Activated CD8-positive, alpha-beta memory T cell treated with anti-CD3 and anti-CD28 coated beads, Interleukin-2, amount 50 U/mL, for 48 hours (primary cell): Measurements from ENCODE around the gene SSNA1.
A peak's percentile ranks its signal among the peaks of the same experiment; 100 is the strongest.

Experiments used
- DNase-seq: peaks from one replicate; pipeline ENCODE4 v3.0.0-alpha.2; 2020

Gene SSNA1

DNA sequence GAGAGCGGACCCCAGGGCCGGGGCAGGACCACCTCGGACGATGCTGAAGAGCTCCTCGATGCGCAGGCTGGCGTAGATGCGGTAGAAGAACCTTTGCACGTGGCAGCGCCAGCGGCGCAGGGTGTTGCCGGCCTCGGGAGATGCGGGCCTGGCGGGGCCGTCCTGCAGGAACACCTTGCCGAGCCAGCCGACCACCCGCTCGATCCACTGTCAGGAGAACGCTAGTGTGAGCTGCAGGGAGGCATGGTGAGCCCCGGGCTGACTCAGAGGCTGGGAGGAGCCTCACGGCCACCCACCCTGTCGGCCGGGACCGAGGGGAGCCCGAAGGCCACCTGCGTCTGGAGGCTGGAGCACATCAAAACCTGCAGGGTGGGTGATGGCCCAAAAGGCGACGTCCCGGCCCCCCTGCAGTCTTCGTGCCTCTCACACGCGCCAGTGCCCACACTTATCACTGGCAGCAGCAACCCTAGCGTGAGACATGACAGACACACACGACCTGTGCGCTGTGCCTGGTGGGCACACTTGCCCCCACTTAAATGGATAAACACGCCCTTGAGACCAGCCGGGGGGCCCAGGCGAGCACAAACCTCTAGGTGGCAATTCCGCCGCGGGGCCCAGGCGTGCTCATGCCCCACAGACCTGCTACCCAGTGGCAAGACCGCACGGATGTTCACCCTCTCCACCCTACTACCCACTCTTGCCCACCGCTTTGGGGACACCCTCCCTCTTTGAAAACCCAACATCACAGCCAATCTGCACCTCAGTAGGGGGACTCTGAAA is 3.4 kb upstream of the SSNA1 start:
- no peak for DNase-seq

DNA sequence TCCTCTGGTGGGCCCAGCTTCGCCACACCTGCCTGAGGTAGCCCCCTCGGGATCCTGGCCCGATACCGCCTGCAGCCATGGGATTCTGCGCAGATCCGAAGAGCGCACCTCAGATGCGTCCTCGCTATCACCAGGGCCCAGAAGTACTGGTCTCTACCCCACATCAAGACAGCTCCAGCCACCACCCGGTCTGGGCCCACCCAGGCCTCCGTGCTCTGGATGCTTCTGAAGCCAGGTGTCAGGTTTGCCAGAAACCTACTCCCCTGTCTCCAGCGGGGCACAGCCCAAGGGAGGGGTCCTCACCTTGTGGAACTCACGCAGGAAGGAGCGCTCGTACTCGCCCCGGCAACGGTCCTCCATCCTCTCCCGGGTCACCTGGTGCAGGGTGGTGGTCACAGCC is 2.6 kb upstream of the SSNA1 start:
- DNase-seq = no peak

DNA sequence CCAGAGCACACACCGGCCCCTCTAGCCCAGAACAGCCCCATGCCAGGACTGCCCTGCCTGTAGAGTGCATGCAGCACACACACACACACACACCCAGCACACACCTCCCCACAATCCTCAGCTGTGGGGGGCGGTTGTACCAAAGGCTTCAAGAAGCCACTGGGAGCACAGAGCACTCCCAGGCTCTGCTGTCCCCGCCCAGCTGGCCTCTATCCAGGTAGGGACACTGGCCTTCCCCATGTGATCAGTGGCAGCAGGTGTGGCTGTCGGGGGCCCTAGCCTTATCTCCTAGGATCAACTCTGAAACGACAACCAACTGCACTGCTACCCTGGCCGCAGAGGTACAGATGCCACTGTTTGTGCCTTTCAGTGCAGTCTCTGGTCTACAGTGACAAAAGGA is 2.1 kb upstream of the SSNA1 start:
- DNase-seq = no peak

DNA sequence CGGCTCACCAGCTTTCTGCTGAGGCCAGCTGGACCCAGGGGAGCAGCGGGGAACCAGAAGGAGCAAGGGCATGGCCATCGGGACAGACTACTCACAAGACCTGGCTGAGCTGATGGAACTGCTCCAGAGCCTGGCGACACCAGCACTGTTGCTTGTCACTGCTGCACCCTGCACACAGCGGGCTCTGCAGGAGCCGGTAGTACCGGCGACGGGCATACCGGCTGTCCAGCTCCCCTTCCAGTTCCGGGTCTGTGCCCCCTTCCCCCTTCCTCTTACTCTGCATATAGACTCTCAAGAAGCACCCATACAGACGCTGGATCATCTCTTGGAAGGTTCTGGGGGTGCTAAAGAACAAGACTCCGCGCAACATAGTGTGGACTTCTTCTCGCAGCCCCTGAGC is 1.1 kb upstream of the SSNA1 start:
- no peak for DNase-seq

DNA sequence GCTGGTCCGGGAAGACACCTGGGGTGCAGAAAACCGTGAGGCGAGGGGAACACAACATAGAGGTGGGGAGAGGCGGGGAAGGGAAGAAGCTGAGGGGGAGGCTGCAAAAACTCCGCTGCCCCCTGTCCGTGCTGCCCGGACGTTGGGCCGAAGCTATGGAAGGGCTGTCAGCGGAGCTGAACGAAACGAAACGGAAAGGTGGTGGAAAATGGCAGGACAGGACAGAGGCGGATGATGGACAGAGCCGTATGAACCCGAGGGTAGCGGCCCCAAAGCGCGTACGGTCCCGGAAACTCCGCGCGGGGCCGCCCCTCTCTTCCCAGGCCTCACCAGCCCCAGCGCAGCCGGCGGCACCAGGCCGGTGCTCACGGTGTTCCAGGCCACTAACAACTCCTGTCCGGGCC is 388 bp upstream of the SSNA1 start:
- DNase-seq = no peak

DNA sequence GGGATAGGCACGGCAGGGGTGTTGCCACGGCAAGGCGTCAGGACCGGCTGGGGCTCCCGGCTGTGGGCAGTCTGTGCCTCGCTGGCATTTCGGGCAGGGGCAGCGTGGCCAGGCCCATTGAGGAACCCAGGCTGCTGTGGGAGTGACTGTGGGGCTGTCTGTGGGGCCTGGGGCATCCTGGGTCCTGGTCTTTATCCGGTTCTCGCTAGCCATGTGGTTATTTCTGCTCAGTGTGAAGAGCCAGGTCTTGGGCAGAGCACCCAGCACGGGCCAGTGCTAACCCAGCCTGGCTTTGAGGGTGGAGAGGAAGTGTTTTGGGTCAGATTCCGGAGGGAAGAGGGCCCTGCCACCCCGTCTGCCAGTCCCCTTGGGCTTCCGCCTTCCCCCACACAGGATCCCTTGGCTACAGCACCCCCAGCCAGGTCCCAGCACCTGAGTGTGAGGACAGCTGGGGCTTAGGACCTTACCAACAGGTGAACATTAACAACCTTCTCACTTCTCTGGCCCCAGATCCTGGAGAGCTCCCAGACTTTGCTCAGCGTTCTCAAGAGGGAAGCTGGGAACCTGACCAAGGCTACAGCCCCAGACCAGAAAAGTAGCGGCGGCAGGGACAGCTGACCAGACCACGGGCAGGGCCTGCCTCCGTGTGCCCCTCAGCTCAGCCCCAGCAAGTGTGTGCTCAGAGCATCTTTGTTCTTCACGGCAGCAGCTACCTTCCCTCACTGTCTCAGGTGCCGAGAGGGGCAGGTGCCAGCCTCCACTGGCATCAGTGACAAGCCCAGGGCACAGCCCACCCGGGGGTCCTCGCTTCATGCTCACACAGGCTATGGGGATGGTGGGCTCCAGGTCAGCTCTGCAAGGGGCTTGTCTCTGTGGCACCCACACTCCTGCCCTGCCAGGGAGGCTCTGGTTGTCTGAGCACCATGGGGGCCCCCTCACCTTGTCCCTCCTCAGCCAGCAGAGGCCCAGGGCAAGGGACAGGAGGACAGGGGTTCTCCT is 1.1 kb downstream of the SSNA1 start:
- DNase-seq = no peak

DNA sequence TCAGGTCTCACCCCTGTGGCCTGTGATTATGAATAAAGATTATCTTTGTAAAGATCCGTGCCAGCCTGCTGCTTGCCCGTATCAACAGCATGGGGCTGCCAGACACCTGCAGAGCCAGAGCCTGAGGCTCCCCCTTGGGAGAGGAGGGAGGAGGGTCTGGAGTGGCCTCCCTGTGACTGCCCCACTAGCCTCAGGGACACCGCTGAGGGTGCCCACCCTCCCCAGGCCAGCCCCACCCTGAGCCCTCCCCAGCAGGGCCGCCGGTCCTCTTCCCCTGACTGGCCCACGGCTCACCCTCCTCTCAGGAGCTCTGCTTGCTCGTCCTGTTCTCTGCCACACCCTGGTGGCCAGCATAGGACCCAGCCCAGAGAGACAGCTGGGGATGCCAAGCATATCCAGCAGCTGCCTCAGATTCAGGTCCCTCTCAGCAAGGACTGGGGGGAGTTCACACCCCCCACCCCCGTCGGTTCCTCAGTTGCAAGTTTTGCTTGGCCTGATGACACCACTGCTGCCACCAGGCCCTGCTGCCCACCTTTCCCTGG is 1.9 kb downstream of the SSNA1 start:
- DNase-seq = no peak

DNA sequence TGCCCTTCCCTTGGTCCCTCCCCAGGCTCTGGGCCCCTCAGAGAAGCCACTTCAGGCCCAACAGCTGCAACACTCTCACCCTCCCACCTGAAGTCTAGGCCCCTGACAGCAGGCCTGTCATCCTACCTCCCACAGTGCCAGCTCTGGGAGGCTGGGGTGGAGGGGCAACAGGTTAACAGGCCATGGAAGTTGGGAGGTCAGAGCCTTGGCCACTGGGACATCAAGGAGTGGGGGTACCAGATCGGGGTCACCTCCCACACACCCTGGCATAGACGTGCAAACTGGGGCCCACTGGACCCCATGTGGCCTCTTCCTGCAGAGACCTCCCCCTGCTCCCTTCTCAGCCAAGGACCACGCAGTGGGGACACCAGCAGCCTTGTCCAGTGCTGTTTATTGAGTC is 2.8 kb downstream of the SSNA1 start:
- no peak for DNase-seq

DNA sequence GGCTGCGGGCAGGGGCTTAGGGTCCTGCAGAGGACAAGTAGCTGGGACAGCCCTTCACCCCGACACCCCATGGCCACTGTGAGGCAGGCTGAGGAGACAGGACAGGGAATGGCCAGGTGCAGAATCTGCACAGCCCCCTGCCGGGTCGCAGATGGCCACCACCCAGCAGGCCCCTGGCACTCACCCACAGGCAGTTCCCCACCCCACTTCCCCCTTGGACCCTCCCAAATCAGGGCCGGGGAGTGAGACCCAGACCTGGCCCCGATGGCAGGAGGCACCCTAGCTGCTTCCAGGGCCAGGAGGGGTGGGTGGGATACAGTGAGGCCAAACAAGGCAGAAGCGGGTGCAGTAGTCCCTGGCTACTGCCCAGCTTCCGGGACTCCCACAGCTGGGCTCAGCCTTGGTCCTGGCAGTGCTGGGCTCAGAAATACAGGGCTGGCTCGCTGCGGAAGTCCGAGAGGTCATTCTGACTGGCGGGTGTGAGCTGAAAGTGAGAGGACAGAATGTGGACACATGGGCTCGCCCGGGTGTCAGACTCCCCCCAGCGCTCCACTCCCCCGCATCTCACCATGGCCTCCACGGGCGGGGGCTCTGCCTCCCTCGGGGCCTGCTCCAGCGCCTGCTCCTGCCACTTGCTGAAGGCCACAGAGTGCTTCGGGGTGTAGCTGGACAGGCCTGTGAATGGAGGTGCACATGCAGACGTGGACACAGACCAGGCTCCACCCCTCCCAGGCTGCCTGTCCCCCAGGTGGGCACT is 3.4 kb downstream of the SSNA1 start:
- DNase-seq = no peak

DNA sequence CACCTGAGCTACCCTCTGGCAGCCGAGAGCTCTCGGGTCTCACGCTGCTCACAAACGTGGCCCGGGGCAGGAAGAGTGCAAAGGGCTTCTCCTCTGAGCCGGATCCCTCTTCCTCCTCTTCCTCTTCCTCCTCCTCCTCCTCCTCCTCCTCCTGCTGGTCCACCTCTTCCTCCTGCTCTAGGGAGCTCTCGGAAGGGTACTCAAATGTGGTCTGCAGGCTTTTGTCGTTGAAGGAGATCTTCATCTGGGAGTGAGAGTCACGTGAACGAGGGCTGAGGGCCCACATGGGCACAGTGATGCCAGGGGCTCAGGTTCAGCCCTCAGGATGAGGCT is 3.9 kb downstream of the SSNA1 start:
- DNase-seq = no peak

DNA sequence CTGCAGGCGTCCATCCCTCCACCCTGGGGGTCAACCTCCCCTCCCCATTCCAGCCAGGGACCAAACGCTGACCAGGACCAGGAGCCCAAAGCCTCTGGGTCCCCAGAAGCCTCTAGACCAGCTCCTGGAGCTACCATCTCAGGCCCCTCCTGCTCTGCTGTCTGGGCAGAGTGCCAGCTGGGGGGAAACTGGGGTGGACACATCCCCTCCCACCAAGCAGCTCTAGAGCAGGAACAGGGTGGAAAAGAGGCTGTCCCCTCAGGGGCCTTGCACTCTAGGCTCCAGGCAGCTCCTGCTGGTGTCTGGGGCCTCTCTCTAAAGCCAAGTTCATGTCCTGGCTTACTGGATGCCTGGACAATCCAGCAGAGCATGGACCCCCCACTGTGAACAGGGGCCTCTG is 4.4 kb downstream of the SSNA1 start:
- DNase-seq = no peak

DNA sequence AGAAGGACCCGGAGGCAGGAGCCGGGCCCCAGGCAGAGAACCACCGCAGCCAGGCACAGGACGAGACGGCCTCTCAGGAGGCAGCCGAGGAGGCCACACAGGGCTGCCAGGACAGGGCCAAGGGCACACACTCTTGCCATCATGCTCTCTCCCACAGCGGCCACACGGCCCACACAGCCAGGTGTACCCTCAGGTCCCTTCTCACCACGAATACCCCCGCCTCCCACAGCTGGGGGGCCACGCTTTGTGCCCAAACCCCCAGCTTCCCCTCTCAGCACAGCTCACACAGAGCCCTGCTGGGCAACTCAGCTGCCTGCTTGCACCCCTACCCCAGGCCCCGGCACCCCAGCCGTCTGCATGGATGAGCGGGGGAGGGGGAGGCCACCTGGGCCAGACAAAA is 5.3 kb downstream of the SSNA1 start:
- no peak for DNase-seq

DNA sequence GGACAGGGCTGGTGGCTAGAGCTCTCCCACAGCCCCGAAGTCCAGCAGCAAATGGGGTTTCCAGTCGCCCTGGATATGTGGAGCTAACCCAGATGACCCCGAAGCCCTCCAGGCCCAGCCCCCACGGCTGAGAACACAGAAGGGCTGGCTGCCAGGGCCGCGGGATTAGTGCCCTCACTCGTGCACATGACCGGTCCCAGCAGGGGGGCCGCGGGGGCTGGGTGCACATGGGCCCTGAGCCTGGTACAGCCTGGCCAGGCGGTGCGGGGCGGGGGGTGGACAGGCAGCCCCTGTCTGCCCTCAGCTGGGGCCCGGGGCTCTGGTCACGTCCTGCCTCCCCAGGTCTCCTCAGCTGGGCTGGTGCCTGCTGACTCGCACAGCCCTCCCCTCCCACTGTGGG is 5.9 kb downstream of the SSNA1 start:
- DNase-seq = no peak

DNA sequence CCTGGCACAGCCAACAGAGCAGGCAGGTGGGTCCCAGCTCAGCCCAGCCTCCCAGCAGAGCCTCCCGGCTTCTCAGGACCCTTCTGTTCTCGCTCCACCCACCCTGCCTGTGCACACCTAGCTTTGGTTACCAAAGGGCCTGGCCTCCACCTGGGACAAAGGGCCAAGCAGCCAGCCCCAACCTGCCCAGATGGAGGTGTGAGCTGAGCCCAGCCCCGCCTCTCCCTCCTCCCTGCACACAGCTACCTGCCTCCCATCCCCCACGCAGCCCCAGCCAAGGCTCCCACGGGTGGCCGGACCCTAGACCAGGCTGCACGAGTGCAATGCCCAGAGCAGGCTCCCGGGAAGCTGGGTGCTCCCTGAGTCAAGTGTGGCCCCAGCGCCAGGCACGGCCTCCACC is 6.4 kb downstream of the SSNA1 start:
- no peak for DNase-seq

DNA sequence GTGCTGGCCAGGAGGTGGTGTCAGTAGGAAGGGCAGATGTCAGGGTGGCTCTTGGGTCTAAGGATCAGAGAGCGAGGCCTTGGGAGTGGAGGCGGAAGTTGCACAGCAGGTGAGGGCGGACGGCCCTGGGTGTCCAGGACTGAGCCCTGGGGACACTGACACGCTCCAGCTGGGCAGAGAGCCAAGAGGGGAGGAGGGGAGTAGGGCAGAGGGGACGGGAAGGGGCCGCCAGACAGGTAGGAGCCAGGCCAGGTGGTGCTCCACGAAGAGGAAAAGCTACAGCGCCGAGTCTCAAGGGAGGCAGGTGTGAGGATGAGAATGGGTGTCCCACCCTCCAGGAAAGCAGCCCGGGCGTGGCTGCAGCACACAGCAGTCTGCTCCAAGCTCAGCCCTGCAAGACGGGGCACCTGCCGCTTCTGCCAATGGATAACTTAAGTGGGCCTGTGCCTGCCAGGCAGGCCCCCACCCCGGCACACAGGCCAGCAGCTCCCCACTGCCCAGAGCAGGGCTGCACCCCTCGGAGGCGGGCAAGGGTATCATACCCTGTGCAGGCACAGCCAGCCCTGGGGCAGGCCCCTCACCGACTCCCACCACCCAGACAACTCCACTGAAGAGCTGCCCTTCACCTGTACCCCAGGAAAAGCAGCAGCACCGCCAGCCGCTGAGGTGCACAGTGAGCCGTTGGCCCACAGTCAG is 7.2 kb downstream of the SSNA1 start:
- DNase-seq = no peak

DNA sequence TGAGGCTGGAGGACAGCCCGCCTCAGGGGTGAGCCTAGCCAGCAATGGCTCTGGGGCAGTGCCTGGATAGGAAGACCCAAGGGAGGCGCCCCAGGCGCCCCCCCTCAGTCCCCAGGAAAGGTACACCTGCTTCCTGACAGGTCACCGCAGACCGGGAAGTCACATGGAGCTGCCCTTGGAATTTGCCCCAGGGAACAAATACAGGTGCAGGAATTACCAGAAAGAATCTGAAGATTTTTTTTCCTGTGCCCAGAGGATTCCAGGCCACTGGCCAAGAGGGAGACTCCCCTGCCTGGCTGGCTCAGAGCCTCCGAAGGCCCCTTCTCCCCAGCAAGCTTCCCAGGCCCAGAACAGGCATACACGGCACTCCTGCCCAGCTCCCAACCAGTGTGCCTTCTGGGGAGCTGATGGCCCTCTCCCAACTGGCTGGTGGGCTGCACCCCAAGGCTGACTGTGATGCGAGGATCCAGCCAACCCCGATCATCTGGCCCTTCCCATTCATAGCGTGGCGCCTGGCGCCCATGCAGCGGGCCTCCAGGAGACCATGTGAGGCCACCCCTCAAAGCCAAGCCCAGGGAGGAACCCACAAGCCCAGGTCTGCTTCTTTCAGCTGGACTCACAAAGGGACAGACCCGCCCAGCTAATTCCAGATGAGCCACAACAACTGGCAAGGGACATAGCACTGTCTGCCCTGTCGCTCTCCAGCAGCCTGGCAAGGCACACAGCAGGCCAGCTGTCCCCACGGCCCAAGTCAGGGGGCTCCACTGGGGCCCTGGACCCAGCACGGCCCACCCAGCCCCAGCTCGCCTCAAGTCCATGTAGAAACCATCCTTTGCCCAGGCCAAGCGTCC is 9.8 kb downstream of the SSNA1 start:
- DNase-seq = no peak

DNA sequence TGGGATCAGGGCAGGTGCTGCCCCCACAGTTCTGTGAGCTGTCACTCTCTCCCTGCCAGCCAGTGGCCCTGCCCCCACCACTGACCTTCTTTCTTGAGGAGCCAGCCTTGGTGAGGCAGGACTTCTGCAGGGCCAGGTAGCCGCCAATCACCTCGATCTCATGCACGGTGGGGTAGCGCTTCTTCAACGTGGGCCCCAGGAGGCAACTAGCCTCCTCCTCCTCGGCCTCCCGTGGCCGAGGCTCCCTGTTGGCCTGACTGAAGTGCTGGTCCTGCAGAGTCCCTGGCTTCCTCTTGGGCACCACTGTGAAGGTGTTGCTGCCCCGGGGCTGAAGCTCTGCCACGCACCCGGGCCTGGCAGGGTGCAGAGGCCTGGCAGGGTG is 10.4 kb downstream of the SSNA1 start:
- no peak for DNase-seq

DNA sequence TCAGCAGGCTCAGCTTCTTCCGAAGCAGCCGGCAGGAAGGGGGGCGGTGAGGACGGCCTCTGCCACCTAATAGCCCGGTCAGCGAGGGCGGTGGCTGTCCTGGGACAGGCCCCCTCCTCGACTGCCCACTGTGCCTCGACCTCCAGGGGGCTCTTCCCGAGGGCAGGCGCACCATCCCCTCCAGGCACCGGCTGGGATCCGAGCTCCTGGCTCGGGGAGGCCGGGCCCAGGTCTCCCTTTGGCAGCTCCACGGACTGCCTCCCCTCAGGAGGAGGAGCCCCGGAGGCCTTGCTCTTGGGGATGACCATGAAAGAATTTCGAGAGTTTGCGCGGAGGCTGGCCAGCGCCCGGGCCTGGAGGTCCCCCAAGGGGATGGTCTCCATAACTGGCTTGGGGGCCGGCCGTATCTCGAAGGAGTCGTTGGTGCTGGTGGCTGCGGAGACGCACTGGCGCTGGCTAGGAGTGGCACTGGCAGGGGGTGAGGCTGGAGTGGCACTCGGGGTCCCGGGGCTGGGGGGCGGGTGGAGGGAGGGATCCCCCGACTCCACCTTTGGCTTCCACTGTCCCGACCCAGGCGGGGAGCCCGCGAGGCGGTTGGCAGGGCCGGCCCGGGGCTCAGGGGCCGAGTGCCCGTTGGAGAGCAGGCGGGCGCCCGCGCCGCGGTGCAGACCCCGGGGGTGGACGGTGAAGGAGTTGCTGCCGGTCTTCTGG is 11.1 kb downstream of the SSNA1 start:
- no peak for DNase-seq

DNA sequence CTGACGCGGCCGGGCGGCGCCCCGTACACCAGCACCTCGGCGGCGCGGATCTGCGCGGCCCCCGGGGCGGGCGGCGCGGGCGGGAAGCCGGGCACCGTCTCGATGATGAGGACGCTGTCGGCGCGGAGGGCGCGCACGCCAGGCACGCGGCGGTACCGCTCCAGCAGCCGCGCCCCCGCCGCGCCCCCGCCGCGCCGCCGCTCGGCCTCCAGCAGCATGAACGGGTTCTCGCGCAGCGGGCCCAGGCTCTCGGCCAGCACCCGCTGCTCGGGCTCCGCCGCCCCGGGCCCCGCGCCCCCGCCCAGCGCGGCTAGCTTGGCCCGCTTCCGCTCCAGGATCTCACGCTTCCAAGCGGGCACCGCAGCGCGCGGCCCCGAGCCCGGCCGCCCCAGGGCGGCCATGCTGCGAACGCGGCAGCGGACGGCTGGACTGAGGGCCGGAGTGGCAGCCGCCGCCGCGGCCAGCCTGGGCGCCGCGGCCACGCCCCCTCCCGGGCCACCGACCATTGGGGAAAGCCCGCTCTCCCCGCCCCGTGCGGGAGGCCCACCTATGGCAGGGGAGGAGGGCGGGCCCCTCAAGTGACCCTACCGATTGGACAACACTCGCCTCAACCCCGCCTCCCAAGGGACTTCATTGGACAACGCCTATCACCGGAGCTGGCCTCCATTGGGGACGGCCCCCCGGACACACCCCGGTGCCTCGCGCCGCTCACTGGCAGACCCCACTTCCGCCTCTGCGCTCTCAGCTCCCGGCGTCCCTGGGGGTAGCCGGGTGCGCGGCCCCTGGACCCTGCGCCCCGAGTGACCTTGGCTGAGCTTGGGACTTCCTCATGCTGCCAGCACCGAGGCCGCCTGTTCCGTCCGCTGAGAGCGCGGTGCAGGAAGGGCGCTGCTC is 12.1 kb downstream of the SSNA1 start, which contains the start of gene TPRN:
TPRN (minus strand) TSS at position 431 of the 894 bp plus-strand sequence; CDS start at position 401, 30 bp downstream.
- peak; percentile 97 for DNase-seq
